ENCODE results near the gene ART4.

DNA sequence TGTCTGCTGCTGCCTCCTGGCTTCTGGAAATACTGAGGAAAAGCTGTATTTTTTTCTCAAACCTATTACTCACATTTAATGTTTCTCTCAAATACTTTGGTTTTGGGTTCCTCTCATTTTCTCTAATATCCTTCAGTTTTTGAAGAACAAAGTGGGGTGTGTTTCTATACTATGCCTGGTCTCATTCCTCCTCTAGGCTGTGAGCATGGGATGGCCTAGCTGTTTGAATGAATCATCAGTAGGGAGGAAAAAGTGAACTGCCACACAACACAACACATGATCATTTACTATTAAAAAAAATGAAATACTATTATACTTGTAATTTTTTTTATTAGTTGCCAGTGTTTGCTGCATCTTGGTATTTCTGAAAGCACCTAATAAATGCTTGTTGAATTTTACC, 18.1 kb downstream of the ART4 start:
- no peak for TF ChIP-seq CTCF (IDR thresholded peaks at IDR 0.05)
- no peak for TF ChIP-seq POLR2A (IDR thresholded peaks at IDR 0.05)

Data from heart left ventricle (tissue), 13 donors.